ENCODE data around the gene DNAJA1. TPM values are rescaled to one million over a fixed set of nuclear protein-coding genes. Genes with fewer than 3 reads are reported as not detected.

Gene DNAJA1
- total RNA-seq, 2 donors from 2014 or later, result 139 to 172 TPM

DNA sequence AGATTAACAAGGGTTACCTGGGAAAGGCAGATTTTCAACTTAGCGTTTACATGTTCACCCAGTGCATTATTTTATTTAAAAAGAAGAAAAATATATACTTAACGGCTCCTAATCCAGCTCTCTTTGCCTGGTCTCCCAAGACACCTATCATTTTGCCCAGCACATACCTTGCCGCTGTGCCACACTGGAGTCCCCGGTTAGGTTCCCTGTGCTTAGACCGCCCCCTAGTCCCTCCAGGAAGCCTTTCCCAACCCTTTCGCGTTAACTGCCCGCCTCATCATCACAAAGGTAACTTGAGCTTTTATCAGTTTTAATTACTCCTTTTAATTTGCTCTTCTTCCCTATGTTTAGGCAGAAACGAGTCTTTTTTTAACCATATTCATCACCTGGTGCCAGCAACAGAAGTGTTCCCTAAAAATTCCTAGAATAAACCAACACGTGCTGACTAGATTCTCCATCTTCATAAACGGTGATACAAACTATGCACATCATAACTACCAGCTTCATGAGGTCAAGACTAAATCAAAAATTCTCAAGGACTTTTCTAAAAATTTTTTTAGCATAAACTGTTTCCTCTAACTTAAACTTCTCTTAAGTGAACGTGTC, 19.7 kb downstream of the DNAJA1 start:
- Histone ChIP-seq H3K9ac (ENCODE audit: extremely low read depth, low read length, poor library complexity, severe bottlenecking) (peak overlapping the region; percentile 70), H3K36me3 (ENCODE audit: control insufficient read depth, insufficient read depth, low read length) (peaks cover 45% of the 10 kb centered on the region), H3K27me3 (ENCODE audit: control insufficient read depth, insufficient read depth, low read length, poor library complexity, severe bottlenecking) (no peaks in the 10 kb centered on the region), H3K9me3 (ENCODE audit: control insufficient read depth, low read length) (no peaks in the 10 kb centered on the region), H3K4me1 (ENCODE audit: control insufficient read depth, insufficient read depth, low read length) (no peaks in the 10 kb centered on the region), H3K4me3 (ENCODE audit: low read length) (peak overlapping the region; percentile 81), H3K27ac (ENCODE audit: low read depth, low read length) (peak overlapping the region; percentile 50)
- peak overlapping the region; percentile 95 for H3K27ac Mint-ChIP-seq
- H3K36me3 Mint-ChIP-seq (ENCODE audit: low read depth), result peaks cover 38% of the 10 kb centered on the region
- peaks cover 18% of the 10 kb centered on the region for H3K4me1 Mint-ChIP-seq
- peak; percentile 84 for DNase-seq
- peak overlapping the region; percentile 68 for H3K4me3 Mint-ChIP-seq
- TF ChIP-seq, protein P1, sequence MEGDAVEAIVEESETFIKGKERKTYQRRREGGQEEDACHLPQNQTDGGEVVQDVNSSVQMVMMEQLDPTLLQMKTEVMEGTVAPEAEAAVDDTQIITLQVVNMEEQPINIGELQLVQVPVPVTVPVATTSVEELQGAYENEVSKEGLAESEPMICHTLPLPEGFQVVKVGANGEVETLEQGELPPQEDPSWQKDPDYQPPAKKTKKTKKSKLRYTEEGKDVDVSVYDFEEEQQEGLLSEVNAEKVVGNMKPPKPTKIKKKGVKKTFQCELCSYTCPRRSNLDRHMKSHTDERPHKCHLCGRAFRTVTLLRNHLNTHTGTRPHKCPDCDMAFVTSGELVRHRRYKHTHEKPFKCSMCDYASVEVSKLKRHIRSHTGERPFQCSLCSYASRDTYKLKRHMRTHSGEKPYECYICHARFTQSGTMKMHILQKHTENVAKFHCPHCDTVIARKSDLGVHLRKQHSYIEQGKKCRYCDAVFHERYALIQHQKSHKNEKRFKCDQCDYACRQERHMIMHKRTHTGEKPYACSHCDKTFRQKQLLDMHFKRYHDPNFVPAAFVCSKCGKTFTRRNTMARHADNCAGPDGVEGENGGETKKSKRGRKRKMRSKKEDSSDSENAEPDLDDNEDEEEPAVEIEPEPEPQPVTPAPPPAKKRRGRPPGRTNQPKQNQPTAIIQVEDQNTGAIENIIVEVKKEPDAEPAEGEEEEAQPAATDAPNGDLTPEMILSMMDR (conservative IDR thresholded peaks at IDR 0.05), result peak; percentile 64
- WGBS, 2 experiments (ENCODE audit: insufficient coverage in 1 of 2, insufficient read length in 1 of 2), result 34 to 39% methylated on average over 10 to 11 of the region's 12 CpGs
- H3K27me3 Mint-ChIP-seq (ENCODE audit: insufficient read depth), result no peaks in the 10 kb centered on the region
- no peaks in the 10 kb centered on the region for H3K9me3 Mint-ChIP-seq

DNA sequence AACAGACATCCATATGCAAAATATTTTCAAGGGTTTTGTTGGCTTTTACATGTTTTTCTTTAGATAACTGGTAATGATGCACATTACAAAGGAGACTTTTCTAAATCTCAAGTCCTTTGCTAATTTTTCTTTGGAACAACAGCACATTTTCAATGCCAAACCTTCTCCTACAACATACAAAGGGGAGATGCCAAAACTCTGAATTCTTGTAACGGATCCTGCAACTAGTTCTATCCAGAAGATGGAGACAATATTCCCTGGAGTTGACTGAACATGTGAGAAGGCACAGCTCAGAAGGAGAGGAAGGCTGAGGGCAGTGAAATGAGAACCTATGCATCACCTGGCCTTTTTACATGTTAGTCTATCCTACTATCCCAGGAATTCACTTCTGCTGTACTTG, 21.0 kb downstream of the DNAJA1 start:
- Histone ChIP-seq H3K9me3 (ENCODE audit: control insufficient read depth, low read length) (no peaks in the 10 kb centered on the region), H3K9ac (ENCODE audit: extremely low read depth, low read length, poor library complexity, severe bottlenecking) (no peak overlapping the region), H3K4me3 (ENCODE audit: low read length) (no peak overlapping the region), H3K36me3 (ENCODE audit: control insufficient read depth, insufficient read depth, low read length) (peaks cover 40% of the 10 kb centered on the region), H3K4me1 (ENCODE audit: control insufficient read depth, insufficient read depth, low read length) (no peaks in the 10 kb centered on the region), H3K27ac (ENCODE audit: low read depth, low read length) (no peak overlapping the region), H3K27me3 (ENCODE audit: control insufficient read depth, insufficient read depth, low read length, poor library complexity, severe bottlenecking) (no peaks in the 10 kb centered on the region)
- Mint-ChIP-seq H3K27me3 (ENCODE audit: insufficient read depth) (no peaks in the 10 kb centered on the region), H3K9me3 (no peaks in the 10 kb centered on the region), H3K4me3 (no peak overlapping the region), H3K36me3 (ENCODE audit: low read depth) (peaks cover 39% of the 10 kb centered on the region), H3K4me1 (peaks cover 18% of the 10 kb centered on the region), H3K27ac (no peak overlapping the region)
- TF ChIP-seq, protein P1 (conservative IDR thresholded peaks at IDR 0.05), result no peak
- DNase-seq, result no peak
- 95 to 100% methylated on average over 1 of the region's 1 CpG for WGBS, 2 experiments (ENCODE audit: insufficient coverage in 1 of 2, insufficient read length in 1 of 2)

DNA sequence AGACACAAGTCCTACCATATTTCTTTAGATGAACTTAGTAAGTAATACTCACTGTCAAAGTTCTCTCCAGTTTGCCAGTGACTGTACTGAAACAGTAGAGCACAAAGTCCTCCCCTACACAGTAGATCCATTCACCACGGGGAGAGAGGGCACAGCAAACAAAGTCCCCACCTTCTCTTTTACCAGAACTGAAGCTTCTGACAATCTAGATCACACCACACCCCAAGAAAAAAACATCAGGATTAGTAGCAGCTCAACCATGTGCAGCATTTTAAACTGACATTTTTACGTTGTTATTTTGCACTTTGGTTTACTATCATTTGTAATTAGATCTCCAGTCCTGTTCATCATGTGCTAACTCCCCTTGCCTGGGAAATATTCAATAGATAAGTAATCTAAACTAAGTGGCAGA, 23.0 kb downstream of the DNAJA1 start:
- H3K4me3 Mint-ChIP-seq, result no peak overlapping the region
- H3K36me3 Mint-ChIP-seq (ENCODE audit: low read depth), result peaks cover 48% of the 10 kb centered on the region
- Histone ChIP-seq H3K36me3 (ENCODE audit: control insufficient read depth, insufficient read depth, low read length) (peaks cover 59% of the 10 kb centered on the region), H3K27me3 (ENCODE audit: control insufficient read depth, insufficient read depth, low read length, poor library complexity, severe bottlenecking) (no peaks in the 10 kb centered on the region), H3K9ac (ENCODE audit: extremely low read depth, low read length, poor library complexity, severe bottlenecking) (no peak overlapping the region), H3K27ac (ENCODE audit: low read depth, low read length) (no peak overlapping the region), H3K4me3 (ENCODE audit: low read length) (no peak overlapping the region), H3K9me3 (ENCODE audit: control insufficient read depth, low read length) (no peaks in the 10 kb centered on the region), H3K4me1 (ENCODE audit: control insufficient read depth, insufficient read depth, low read length) (no peaks in the 10 kb centered on the region)
- no peaks in the 10 kb centered on the region for H3K27me3 Mint-ChIP-seq (ENCODE audit: insufficient read depth)
- no peak for DNase-seq
- peaks cover 16% of the 10 kb centered on the region for H3K4me1 Mint-ChIP-seq
- H3K9me3 Mint-ChIP-seq, result no peaks in the 10 kb centered on the region
- H3K27ac Mint-ChIP-seq, result no peak overlapping the region
- TF ChIP-seq, protein P1 (conservative IDR thresholded peaks at IDR 0.05), result no peak
- 90 to 93% methylated on average over 2 of the region's 2 CpGs for WGBS, 2 experiments (ENCODE audit: insufficient coverage in 1 of 2, insufficient read length in 1 of 2)

Measured in endodermal cell (in vitro differentiated cells).